Breast epithelium (tissue), 3 donors: Measurements from ENCODE around the gene LYPD5.

ENCODE experiments used
- CTCF ChIP-seq, 3 donors: fragments of 450-650 bp; IDR thresholded peaks; one replicate each; pipeline ENCODE4 v1.5.1; 2016 to 2017; ENCODE audit warnings: antibody characterized with exemption in 3 of 3, mild to moderate bottlenecking in 3 of 3, moderate library complexity in 3 of 3
- POLR2A ChIP-seq: fragments of 450-650 bp; IDR thresholded peaks from one replicate; pipeline ENCODE4 v1.6.1; 2016; ENCODE audit warnings: antibody characterized with exemption, mild to moderate bottlenecking, moderate library complexity
- POLR2AphosphoS5 ChIP-seq, 3 donors: sonication (generic); formaldehyde crosslinking; IDR thresholded peaks; one replicate each; pipeline ENCODE4 v1.6.1; 2017; ENCODE audit warnings: antibody characterized with exemption in 3 of 3

GRCh38 chr19:43847884-43848283 is 45.6 kb upstream of the LYPD5 start:
- TF ChIP-seq POLR2AphosphoS5 (IDR thresholded peaks at IDR 0.05) (no peak), CTCF (IDR thresholded peaks at IDR 0.05) (no peak), POLR2A (no peak)
